SK-N-SH (cell line): ENCODE measurements around the gene TTLL12. TPM values are rescaled to one million over a fixed set of nuclear protein-coding genes. Genes with fewer than 3 reads are reported as not detected.
A peak's percentile ranks its signal among the peaks of the same experiment; 100 is the strongest.

Experiments
- CTCF ChIA-PET: fragments of 300-600, 350-600 bp; formaldehyde crosslinking; extraction: SDS; loops from one replicate; lab custom pipeline; 2021; lab: Yijun Ruan, JAX
- POLR2A ChIA-PET: fragments of 350-600 bp; sonication (Branson Sonifier 250); formaldehyde crosslinking; extraction: SDS; loops from one replicate; lab custom pipeline; 2020; ENCODE audit warnings: antibody characterized with exemption, inconsistent platforms; lab: Yijun Ruan, JAX
- DNase-seq: peaks from one replicate; pipeline ENCODE4 v3.0.0; 2012
- H2AFZ ChIP-seq: fragments of 200-600 bp; sonication (generic); 2 replicates; pipeline ENCODE4 v1.8.1; 2016; ENCODE audit warnings: antibody characterized with exemption, mild to moderate bottlenecking, low read depth
- H3F3A ChIP-seq: fragments of 200-600 bp; sonication (generic); replicated peaks from 2 replicates; pipeline ENCODE3; 2016; ENCODE audit warnings: antibody characterized with exemption, mild to moderate bottlenecking; ENCODE audit not compliant: insufficient read depth
- H3K27ac ChIP-seq, 2 experiments: fragments of 200-500 bp in 1 of 2; fragments of 200-600 bp in 1 of 2; sonication (Bioruptor generic) in 1 of 2; sonication (generic), shearing (Covaris generic) in 1 of 2; 2 replicates each; pipeline versions ENCODE4 v1.5.1 to v1.6.1; 2014 to 2016; ENCODE audit warnings: low read depth in 2 of 2, inconsistent platforms in 1 of 2, low read length in 1 of 2, mild to moderate bottlenecking in 1 of 2, mixed read lengths in 1 of 2
- H3K27me3 ChIP-seq: fragments of 200-600 bp; sonication (generic), shearing (Covaris generic); 2 replicates; pipeline ENCODE4 v1.6.1; 2016; ENCODE audit warnings: mixed run types; ENCODE audit not compliant: insufficient read depth
- H3K36me3 ChIP-seq, 2 experiments: fragments of 200-500 bp in 1 of 2; fragments of 200-600 bp in 1 of 2; sonication (Bioruptor generic) in 1 of 2; sonication (generic) in 1 of 2; replicated peaks in 1 of 2; 2 replicates each; pipeline versions ENCODE3 to v1.5.1; 2014 to 2016; ENCODE audit warnings: low read length in 1 of 2, mild to moderate bottlenecking in 1 of 2; ENCODE audit not compliant: insufficient read depth in 2 of 2, control insufficient read depth in 1 of 2
- H3K4me1 ChIP-seq, 2 experiments: fragments of 200-500 bp in 1 of 2; fragments of 200-600 bp in 1 of 2; sonication (Bioruptor generic) in 1 of 2; sonication (generic), shearing (Covaris generic) in 1 of 2; 2 replicates each; pipeline versions ENCODE4 v1.5.1 to v1.6.1; 2014 to 2016; ENCODE audit warnings: low read depth in 1 of 2, low read length in 1 of 2, mixed run types in 1 of 2; ENCODE audit not compliant: insufficient read depth in 2 of 2, control insufficient read depth in 1 of 2
- H3K4me2 ChIP-seq: fragments of 200-600 bp; sonication (generic), shearing (Covaris generic); 2 replicates; pipeline ENCODE4 v1.6.1; 2017; ENCODE audit warnings: mixed run types
- H3K4me3 ChIP-seq, 2 experiments: fragments of 200-500 bp in 1 of 2; fragments of 200-600 bp in 1 of 2; sonication (Bioruptor generic) in 1 of 2; sonication (generic), shearing (Covaris generic) in 1 of 2; 2 replicates each; pipeline versions ENCODE4 v1.5.1 to v1.8.1; 2014 to 2016; ENCODE audit warnings: low read depth in 2 of 2, inconsistent platforms in 1 of 2, low read length in 1 of 2, mild to moderate bottlenecking in 1 of 2, mixed read lengths in 1 of 2, moderate library complexity in 1 of 2
- H3K79me2 ChIP-seq: fragments of 200-600 bp; sonication (generic); 2 replicates; pipeline ENCODE4 v1.8.1; 2017; ENCODE audit warnings: mild to moderate bottlenecking; ENCODE audit not compliant: insufficient read depth
- H3K9ac ChIP-seq: fragments of 200-600 bp; sonication (generic); 2 replicates; pipeline ENCODE4 v1.6.1; 2017; ENCODE audit warnings: mixed run types
- H3K9me2 ChIP-seq: fragments of 200-600 bp; sonication (generic); 2 replicates; pipeline ENCODE4 v1.6.1; 2017; ENCODE audit warnings: mixed run types
- H3K9me3 ChIP-seq: fragments of 200-600 bp; sonication (generic); 2 replicates; pipeline ENCODE4 v1.6.1; 2017; ENCODE audit warnings: mixed run types, mild to moderate bottlenecking, moderate library complexity
- H4K20me1 ChIP-seq: fragments of 200-600 bp; sonication (generic); 2 replicates; pipeline ENCODE4 v1.6.1; 2017; ENCODE audit warnings: mild to moderate bottlenecking, mixed run types; ENCODE audit not compliant: insufficient read depth
- CTCF ChIP-seq: fragments of 200-600 bp; sonication (generic); IDR thresholded peaks from 2 replicates; pipeline ENCODE4 v1.6.1; 2017; ENCODE audit warnings: antibody characterized with exemption, mild to moderate bottlenecking, moderate library complexity
- EZH2phosphoT487 ChIP-seq: fragments of 200-600 bp; sonication (generic); IDR thresholded peaks from 2 replicates; pipeline ENCODE4 v1.6.1; 2017; ENCODE audit warnings: low read depth, mixed run types, mild to moderate bottlenecking, antibody characterized with exemption, moderate library complexity, borderline replicate concordance
- FOXM1 ChIP-seq: IDR thresholded peaks from 2 replicates; pipeline ENCODE4 v1.4.0; 2012; ENCODE audit warnings: low read depth, mild to moderate bottlenecking
- MXI1 ChIP-seq: IDR thresholded peaks from 2 replicates; pipeline ENCODE4 v1.6.1; 2012; ENCODE audit warnings: mild to moderate bottlenecking, low read depth, low read length, improper control_type of control experiment
- RXRA ChIP-seq: IDR thresholded peaks from 2 replicates; pipeline ENCODE4 v1.4.0; 2012; ENCODE audit warnings: low read depth, mild to moderate bottlenecking, borderline replicate concordance
- ZBTB33 ChIP-seq: IDR thresholded peaks from 2 replicates; pipeline ENCODE4 v1.4.0; 2012; ENCODE audit warnings: low read depth, borderline replicate concordance
- WGBS: methylation state at CpG from one replicate; pipeline ENCODE4 v1.1.6; 2017; ENCODE audit warnings: low lambda C conversion rate; 5-methylcytosine and 5-hydroxymethylcytosine counted together
- polyA plus RNA-seq, 3 experiments: library from polyadenylated mRNA; depleted of rRNA; stranded (reverse); fragments of >200 nt; gene quantifications; 2 replicates each; pipeline ENCODE4 v1.2.3, GENCODE V29; 2012
- TF ChIP-seq, protein P1 (sequence below): IDR thresholded peaks from 2 replicates; pipeline ENCODE4; 2012

The TTLL12 gene
- polyA plus RNA-seq, 1 of the 3 experiments (the other 2 are of a cell fraction): 11.5 TPM

GRCh38 chr22:43160497-43161126 lies 26.3 kb downstream of the TTLL12 start (continued):
- TF ChIP-seq ZBTB33 (no peak), RXRA (no peak), MXI1 (no peak), FOXM1 (no peak)
- TF ChIP-seq, protein P1, sequence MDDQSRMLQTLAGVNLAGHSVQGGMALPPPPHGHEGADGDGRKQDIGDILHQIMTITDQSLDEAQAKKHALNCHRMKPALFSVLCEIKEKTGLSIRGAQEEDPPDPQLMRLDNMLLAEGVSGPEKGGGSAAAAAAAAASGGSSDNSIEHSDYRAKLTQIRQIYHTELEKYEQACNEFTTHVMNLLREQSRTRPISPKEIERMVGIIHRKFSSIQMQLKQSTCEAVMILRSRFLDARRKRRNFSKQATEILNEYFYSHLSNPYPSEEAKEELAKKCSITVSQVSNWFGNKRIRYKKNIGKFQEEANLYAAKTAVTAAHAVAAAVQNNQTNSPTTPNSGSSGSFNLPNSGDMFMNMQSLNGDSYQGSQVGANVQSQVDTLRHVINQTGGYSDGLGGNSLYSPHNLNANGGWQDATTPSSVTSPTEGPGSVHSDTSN: no peak

DNA sequence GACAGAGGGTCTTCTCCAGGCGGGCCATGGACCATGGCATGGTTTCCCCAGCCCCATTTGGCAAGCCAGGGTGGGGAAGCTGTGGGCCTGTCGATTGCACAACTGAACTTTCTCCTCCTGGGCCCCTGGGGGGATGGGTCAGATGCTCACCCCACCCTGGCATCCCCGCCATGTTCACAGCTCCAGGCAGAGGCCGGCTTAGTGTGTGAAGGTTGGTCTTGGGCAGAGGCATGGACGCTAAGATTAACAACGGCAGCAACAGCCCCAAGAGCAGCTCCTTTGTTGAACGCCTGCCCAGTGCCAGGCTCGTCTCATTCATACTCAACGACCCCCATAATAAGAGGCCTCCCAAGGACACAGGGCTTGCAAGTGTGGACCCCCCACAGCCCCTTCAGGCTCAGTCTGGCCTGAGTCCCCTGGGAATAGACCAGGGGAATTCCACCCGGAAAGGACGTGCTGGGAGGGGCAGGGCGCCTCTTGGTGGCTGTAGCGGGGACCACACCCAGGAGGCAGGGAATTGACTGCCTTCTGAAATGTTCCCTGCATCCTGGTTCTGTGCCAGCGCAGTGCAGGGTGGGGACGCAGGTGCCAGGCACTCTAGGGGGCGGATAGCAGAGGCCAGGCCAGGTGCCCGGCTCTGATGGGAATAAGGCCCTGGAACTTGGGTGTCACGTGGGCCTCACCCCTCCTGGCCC lies 27.3 kb downstream of the TTLL12 start:
- H3K9me2 ChIP-seq: no peaks in the 10 kb centered on the region
- H2AFZ ChIP-seq: no peak overlapping the region
- no peaks in the 10 kb centered on the region for H3K9me3 ChIP-seq
- no peaks in the 10 kb centered on the region for H3K27me3 ChIP-seq
- H3K4me1 ChIP-seq: no peaks in the 10 kb centered on the region
- DNase-seq: peak; percentile 45
- no peak overlapping the region for H3K27ac ChIP-seq
- H3K9ac ChIP-seq: no peak overlapping the region
- H3K36me3 ChIP-seq: no peaks in the 10 kb centered on the region
- no peak overlapping the region for H3K4me3 ChIP-seq
- no peaks in the 10 kb centered on the region for H3F3A ChIP-seq
- POLR2A ChIA-PET: no interaction called here
- CTCF ChIA-PET: no interaction called here
- H4K20me1 ChIP-seq: peaks cover 4% of the 10 kb centered on the region; the same call in 1 of the 2 replicates
- TF ChIP-seq CTCF: peak; percentile 14; the same call in 1 of the 2 replicates
- TF ChIP-seq EZH2phosphoT487: no peak
- H3K4me2 ChIP-seq: no peak overlapping the region
- WGBS: 80% methylated on average over 2 of the region's 18 CpGs
- H3K79me2 ChIP-seq: peaks cover 21% of the 10 kb centered on the region
